H1 (cell line): ENCODE results near the gene MAN1C1. TPM values are rescaled to one million over a fixed set of nuclear protein-coding genes. Genes with fewer than 3 reads are reported as not detected.

Source experiments
- CEBPB ChIP-seq: IDR thresholded peaks from 2 replicates; pipeline ENCODE4 v1.6.1; 2012; ENCODE audit warnings: low read depth, low read length
- EGR1 ChIP-seq: IDR thresholded peaks from 2 replicates; pipeline ENCODE4 v1.6.1; 2011; ENCODE audit warnings: low read depth, low read length, borderline replicate concordance
- EZH2 ChIP-seq: fragments of 200-600 bp; sonication (generic); IDR thresholded peaks from 2 replicates; pipeline ENCODE4 v1.7.1; 2012; ENCODE audit warnings: low read depth, mild to moderate bottlenecking, moderate library complexity, low read length, inconsistent platforms; ENCODE audit not compliant: severe bottlenecking
- HDAC6 ChIP-seq: IDR thresholded peaks from one replicate; pipeline ENCODE4 v1.7.1; 2012; ENCODE audit warnings: low read depth, mild to moderate bottlenecking, inconsistent platforms, low read length, moderate library complexity
- SP1 ChIP-seq: IDR thresholded peaks from 2 replicates; pipeline ENCODE4 v1.6.1; 2011; ENCODE audit warnings: low read depth, low read length
- TCF12 ChIP-seq: IDR thresholded peaks from 2 replicates; pipeline ENCODE4 v1.6.1; 2011; ENCODE audit warnings: low read depth, mild to moderate bottlenecking, low read length
- polyA plus RNA-seq, 7 experiments: library from polyadenylated mRNA; depleted of rRNA in 3 of 7; stranded (reverse) in 5 of 7; unstranded in 2 of 7; fragments of >200 nt in 5 of 7; fragments of 200-250 nt in 2 of 7; gene quantifications; 1 replicate in 5 of 7; 2 replicates in 1 of 7; 4 replicates in 1 of 7; pipeline versions ENCODE4 v1.2.1 to v1.2.3, GENCODE V29; 2011 to 2013; ENCODE audit warnings: missing spikeins in 2 of 7, mixed read lengths in 2 of 7
- total RNA-seq: library from RNA; stranded (reverse); fragmentation: NEBNext Ultra II Directional; extraction: Animal tissue kit (Norgen Biotek cat#: 25700); gene quantifications from 2 replicates; pipeline ENCODE4 v1.2.1, GENCODE V29; 2021
- TF ChIP-seq, protein P1 (sequence below): fragments of 300-600 bp; sonication (generic); IDR thresholded peaks from 2 replicates; pipeline ENCODE4 v1.7.1; 2012; ENCODE audit warnings: low read length, moderate library complexity, mild to moderate bottlenecking, inconsistent platforms; ENCODE audit not compliant: insufficient replicate concordance

The MAN1C1 gene
- total and polyA plus RNA-seq, 2 of the 8 experiments (the other 6 are each of a cell fraction or from before 2014, with no cell fraction given) = 7.8 to 15.2 TPM

DNA sequence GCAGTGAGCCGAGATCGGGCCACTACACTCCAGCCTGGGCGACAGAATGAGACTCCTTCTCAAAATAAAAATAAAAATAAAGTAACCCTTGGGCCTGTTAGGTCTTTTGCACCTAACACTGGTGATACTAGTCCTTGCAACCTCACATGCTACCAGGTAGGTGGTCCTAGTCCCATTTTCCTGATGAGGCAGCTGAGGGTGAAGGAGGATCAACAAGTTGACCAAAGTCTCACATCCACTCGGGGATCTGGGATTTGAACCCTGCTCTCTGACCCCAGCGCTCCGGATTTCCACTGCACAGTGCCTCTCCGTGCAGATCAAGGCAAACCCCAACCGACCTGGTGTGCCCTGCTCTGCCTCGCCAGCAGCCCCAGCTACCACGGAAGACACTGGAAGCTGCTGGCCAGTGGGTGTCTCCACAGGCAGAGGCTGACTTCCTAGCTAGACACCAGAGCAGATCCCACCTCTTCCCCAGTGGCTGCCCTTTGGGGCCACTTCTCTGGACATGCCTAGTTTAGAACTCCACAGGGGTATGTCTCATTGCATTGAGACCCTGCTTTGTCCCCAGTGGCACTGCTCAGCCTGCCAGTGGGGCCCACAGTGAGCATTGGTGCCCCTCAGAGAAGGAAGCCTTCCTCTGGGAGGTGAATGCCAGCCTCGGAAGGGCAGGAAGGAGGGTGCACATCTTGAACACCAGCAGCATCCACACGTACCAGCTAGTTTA lies 45.6 kb upstream of the MAN1C1 start (continued):
- TF ChIP-seq, protein P1, sequence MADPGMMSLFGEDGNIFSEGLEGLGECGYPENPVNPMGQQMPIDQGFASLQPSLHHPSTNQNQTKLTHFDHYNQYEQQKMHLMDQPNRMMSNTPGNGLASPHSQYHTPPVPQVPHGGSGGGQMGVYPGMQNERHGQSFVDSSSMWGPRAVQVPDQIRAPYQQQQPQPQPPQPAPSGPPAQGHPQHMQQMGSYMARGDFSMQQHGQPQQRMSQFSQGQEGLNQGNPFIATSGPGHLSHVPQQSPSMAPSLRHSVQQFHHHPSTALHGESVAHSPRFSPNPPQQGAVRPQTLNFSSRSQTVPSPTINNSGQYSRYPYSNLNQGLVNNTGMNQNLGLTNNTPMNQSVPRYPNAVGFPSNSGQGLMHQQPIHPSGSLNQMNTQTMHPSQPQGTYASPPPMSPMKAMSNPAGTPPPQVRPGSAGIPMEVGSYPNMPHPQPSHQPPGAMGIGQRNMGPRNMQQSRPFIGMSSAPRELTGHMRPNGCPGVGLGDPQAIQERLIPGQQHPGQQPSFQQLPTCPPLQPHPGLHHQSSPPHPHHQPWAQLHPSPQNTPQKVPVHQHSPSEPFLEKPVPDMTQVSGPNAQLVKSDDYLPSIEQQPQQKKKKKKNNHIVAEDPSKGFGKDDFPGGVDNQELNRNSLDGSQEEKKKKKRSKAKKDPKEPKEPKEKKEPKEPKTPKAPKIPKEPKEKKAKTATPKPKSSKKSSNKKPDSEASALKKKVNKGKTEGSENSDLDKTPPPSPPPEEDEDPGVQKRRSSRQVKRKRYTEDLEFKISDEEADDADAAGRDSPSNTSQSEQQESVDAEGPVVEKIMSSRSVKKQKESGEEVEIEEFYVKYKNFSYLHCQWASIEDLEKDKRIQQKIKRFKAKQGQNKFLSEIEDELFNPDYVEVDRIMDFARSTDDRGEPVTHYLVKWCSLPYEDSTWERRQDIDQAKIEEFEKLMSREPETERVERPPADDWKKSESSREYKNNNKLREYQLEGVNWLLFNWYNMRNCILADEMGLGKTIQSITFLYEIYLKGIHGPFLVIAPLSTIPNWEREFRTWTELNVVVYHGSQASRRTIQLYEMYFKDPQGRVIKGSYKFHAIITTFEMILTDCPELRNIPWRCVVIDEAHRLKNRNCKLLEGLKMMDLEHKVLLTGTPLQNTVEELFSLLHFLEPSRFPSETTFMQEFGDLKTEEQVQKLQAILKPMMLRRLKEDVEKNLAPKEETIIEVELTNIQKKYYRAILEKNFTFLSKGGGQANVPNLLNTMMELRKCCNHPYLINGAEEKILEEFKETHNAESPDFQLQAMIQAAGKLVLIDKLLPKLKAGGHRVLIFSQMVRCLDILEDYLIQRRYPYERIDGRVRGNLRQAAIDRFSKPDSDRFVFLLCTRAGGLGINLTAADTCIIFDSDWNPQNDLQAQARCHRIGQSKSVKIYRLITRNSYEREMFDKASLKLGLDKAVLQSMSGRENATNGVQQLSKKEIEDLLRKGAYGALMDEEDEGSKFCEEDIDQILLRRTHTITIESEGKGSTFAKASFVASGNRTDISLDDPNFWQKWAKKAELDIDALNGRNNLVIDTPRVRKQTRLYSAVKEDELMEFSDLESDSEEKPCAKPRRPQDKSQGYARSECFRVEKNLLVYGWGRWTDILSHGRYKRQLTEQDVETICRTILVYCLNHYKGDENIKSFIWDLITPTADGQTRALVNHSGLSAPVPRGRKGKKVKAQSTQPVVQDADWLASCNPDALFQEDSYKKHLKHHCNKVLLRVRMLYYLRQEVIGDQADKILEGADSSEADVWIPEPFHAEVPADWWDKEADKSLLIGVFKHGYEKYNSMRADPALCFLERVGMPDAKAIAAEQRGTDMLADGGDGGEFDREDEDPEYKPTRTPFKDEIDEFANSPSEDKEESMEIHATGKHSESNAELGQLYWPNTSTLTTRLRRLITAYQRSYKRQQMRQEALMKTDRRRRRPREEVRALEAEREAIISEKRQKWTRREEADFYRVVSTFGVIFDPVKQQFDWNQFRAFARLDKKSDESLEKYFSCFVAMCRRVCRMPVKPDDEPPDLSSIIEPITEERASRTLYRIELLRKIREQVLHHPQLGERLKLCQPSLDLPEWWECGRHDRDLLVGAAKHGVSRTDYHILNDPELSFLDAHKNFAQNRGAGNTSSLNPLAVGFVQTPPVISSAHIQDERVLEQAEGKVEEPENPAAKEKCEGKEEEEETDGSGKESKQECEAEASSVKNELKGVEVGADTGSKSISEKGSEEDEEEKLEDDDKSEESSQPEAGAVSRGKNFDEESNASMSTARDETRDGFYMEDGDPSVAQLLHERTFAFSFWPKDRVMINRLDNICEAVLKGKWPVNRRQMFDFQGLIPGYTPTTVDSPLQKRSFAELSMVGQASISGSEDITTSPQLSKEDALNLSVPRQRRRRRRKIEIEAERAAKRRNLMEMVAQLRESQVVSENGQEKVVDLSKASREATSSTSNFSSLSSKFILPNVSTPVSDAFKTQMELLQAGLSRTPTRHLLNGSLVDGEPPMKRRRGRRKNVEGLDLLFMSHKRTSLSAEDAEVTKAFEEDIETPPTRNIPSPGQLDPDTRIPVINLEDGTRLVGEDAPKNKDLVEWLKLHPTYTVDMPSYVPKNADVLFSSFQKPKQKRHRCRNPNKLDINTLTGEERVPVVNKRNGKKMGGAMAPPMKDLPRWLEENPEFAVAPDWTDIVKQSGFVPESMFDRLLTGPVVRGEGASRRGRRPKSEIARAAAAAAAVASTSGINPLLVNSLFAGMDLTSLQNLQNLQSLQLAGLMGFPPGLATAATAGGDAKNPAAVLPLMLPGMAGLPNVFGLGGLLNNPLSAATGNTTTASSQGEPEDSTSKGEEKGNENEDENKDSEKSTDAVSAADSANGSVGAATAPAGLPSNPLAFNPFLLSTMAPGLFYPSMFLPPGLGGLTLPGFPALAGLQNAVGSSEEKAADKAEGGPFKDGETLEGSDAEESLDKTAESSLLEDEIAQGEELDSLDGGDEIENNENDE = no peak
- TF ChIP-seq EGR1 (no peak), TCF12 (no peak), SP1 (no peak), CEBPB (no peak), EZH2 (no peak), HDAC6 (no peak)
